Measurements from ENCODE around the gene ZNF438.

ZNF438 gene

DNA sequence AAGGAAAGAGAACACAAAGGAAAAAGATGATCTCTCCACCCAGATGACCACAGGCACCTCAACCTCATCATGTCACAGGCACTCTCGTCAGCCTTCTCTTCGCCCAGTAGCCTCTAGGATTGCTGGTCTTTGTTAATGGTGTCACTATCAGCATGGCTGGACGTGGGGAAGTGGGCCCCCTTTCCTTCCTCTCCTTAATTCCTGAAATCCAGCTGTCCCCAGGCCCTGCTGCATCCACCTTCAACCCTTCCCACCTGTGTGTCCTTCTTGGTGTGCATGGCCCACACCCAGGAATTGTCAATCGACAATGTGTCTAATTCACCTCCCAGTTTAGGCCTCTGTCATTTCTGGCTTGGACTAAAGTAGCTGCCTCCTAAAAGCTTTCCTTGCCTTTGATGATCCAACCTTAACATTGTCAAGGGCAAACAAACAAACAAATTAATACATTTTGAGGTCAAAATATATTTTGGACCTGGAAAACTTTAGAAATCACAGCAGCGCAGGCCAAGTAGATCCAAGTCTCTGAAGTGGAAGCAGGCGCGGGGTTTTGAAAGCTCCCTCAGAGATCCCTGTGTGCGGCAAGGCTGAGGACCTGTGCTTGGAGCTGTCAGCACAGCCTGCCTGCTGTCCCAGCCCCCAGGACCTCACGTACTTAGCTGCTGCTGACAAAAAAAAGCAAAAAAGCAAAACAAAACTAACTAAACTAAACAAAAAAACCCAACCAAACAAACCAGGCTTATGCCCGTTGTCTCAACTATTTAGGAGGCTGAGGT lies 208.8 kb downstream of the ZNF438 start:
- no peak for DNase-seq (ENCODE audit: low read depth)

DNA sequence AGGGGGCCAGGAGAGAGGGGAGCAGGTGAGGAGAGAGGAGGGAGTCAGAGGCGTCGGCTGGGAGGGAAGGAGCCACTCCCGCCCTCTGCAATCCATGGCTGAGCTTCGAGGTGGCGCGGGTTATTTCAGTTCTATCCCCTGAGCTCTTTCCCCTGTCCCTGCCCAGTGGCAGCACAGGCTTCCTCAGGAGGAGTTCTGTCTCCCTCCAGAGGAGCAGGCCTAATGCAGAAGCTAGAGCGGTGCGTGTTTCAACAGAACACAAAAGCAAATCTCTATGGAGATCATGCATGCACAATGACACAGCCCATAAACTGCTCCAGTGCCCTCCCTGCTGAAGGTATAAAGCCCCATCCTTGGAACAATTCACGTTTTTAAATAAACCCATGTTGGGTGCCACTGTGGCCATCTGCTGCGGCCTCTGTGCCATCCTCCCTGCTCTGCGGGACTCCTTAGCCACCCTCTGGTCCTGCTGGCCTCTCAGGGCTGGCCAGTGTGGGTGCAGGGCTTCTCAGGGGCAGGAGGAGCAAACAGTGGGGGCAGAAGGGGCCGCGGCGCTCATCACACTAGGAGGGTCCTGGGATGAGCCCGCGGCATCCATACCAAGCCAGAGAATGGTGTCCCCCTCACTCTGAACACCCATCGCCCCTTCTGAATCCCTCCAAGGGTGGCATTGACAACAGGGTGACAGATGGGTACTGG lies 209.5 kb downstream of the ZNF438 start:
- no peak for DNase-seq (ENCODE audit: low read depth)

GRCh38 chr10:30821261-30821993 lies 210.2 kb downstream of the ZNF438 start:
- DNase-seq (ENCODE audit: low read depth): no peak

DNA sequence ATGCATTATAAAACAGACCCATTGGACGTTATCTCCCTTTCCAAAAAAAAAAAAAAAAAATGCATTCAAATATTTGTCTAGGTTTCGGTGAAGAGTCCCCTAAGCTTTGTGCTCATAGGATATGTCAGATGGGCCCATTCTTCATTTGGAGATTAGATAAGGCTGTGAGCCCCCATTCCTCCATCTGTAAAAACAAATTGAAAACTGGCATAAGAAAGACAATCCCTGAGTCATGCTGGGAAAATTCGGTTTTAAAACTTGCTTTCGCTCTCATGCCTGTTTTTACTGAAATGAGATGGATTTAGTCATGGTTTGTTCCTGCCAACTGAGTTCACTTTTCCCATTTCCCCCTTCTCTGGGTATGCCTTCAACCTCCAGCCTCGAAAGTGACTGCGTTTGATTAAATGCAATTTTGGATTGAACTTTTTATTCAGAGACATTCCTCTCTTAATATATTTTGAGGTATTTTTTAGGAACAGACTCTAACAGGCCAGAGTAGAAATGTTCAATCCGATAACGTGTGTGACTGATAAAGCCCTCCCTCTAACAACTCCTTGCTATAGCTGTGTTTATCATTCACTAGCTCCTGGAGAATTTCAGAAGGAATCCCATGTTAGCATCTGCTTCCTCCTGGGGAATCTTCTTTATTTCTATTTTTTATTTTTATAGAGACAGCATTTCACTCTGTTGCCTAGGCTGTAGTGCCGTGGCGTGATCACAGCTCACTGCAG lies 211.2 kb downstream of the ZNF438 start:
- DNase-seq (ENCODE audit: low read depth): no peak

- DNase-seq (ENCODE audit: low read depth): no peak
Measured at GRCh38 chr10:30819341-30820181, 212.1 kb downstream of the ZNF438 start.

DNA sequence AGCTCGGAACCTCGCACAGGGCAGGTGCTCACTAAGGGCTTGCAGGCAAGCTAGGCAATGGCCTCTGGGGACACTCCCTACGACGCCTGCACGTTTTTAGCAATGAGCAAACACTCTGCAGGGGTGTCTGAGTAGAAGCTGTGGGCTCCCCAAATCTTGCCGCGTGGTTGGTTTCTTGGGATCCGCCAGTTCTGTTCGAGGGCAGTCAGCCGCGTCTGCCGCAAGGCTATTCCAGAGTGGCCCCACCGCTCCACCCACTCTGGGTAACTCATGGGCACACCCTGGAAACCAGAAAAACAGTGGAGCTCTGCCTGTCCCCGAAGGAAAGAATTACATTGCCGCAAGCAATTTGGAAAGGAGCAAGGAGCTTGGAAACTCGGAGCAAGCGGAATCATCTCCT lies 212.8 kb downstream of the ZNF438 start:
- no peak for DNase-seq (ENCODE audit: low read depth)

- DNase-seq (ENCODE audit: low read depth): no peak
Measured at GRCh38 chr10:30818010-30818660, 213.5 kb downstream of the ZNF438 start.

- no peak for DNase-seq (ENCODE audit: low read depth)
Measured at GRCh38 chr10:30817541-30817940, 214.1 kb downstream of the ZNF438 start.

- DNase-seq (ENCODE audit: low read depth): no peak
Measured at GRCh38 chr10:30816820-30817171, 214.9 kb downstream of the ZNF438 start.

- DNase-seq (ENCODE audit: low read depth): no peak
Measured at GRCh38 chr10:30816159-30816819, 215.4 kb downstream of the ZNF438 start.

GRCh38 chr10:30813872-30814481 lies 217.7 kb downstream of the ZNF438 start:
- DNase-seq (ENCODE audit: low read depth): no peak

- no peak for DNase-seq (ENCODE audit: low read depth)
Measured at GRCh38 chr10:30812018-30812851, 219.4 kb downstream of the ZNF438 start.

DNA sequence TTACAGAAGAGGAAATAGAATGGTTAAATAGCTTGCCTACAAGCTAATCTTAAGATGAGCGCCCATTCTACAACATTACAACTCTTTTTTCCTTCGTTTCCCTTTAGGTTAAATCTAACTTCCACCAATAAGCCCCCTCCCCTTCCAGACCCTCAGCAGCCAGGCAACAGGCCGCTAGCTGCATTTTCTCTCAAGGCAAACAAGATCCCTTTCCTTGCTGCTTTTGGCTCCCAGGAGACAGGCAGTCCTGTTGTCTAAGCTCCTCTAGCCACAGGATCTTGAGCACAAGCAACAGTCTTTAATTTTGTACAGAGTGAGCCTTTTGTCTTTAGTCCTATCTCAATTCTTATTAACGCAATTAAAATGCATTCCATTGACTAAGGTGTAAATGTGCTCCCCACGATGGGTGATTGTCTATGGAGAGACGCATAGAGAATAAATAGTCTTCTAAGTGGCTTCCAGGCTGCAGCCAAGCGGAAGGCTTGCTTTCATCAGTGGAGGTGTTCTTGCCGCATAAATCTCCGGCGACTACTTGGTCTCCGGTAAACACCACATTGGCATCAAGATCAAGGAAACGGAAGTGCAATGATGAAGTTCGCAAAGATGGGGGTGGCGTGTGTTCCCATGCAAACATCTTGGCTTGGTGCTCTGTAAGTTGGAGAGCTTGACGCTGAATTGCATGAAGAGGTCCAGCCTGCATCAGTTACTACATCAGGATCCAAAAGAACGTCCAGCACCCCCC lies 220.2 kb downstream of the ZNF438 start:
- no peak for DNase-seq (ENCODE audit: low read depth)

DNA sequence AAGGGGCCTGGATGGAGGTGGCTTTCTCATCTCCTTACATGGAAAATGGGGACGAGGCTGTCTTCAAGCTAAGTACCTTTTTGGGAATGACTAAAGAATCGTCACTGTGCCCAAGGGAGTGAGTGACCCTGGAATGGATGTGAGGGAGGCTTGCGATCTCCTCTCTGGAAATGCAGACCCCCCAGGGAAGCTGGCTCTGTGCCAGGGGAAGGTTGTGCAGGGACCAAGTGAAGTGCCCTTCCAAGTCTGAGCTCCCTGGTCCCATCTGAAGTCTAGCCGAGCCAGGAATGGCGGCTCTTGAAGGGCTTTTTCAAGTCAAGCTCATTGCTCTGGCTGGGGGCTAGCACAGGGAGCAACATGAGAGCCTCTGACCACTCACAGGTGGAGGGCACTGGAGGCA lies 221.2 kb downstream of the ZNF438 start:
- no peak for DNase-seq (ENCODE audit: low read depth)

DNA sequence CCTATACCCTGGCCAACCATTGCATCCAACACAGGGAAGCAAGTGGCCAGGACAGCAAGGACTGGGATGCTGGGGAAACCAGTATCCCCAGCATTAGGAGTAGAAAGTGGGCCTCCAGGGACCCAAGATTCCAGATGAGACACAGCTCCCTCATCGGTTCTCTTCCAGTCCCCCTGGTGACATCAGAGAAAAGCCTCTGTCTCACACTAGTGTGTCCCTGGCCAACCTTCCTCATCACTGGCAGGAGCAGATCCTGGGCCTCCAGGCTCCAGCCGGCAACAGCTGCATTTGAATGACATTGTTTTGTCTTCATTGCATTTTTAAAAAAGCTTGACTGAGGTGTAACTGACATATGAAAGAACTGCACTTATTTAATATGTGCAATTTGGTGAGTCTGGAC lies 224.8 kb downstream of the ZNF438 start:
- DNase-seq (ENCODE audit: low read depth): no peak

DNA sequence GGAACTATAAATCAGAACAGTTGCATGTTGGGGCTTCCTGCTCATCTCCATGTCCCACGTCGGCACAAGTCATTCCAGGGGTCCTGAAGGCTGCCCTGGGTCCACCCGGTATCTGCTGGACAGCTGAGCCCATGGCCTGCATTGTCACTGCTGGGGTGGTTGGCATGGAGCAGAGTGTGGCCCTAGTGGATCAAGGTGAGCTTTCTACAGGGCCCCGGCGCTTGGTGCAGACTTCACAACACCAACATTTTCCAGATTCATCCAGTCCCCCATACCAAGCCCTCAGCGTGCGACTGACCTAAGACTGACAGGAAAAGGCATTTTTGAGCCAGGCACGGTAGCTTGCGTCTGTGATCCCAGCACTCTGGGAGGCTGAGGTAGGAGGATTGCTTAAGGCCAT lies 226.6 kb downstream of the ZNF438 start:
- DNase-seq (ENCODE audit: low read depth): no peak

- DNase-seq (ENCODE audit: low read depth): no peak
Measured at GRCh38 chr10:30804478-30805055, 227.1 kb downstream of the ZNF438 start.

- DNase-seq (ENCODE audit: low read depth): no peak
Measured at GRCh38 chr10:30803892-30804322, 227.8 kb downstream of the ZNF438 start.

All from stimulated activated CD8-positive, alpha-beta memory T cell treated with anti-CD3 and anti-CD28 coated beads, Interleukin-12 subunit alpha, Interleukin-12 subunit beta, amount 100 ng/mL, for 4 hours (primary cell).